Measurements from ENCODE around the gene TUT7.

DNA sequence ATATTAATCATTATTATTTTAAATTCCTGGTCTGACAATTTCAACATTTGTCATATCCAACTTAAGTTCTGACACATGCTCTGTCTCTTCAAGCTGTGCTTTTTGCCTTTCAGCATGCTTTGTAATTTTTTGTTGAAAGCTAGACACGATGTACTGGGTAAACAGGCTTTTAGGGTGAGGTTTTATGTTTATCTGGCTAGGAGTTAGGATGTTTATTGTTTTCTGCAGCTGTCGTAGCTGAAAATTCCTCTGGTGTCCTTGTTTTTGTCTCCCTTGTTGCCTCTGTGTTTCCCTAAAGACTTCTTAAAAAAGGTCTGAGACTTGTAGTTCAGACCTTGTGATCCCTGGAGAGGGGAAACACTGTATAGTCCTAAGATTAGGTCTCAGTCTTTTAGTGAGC, 20.6 kb downstream of the TUT7 start:
- TF ChIP-seq EZH2 (IDR thresholded peaks at IDR 0.05; ENCODE audit: insufficient read depth, poor library complexity, severe bottlenecking) (no peak), EZH2phosphoT487 (IDR thresholded peaks at IDR 0.05; ENCODE audit: insufficient read depth, low read depth) (no peak)
